GM21526 (cell line): Measurements from ENCODE around the gene TCF23.

ENCODE experiments used
- ATAC-seq: cut with Tn5 transposase; IDR thresholded peaks from one replicate; pipeline ENCODE4 v1.9.1; 2021; ENCODE audit warnings: moderate library complexity; ENCODE audit not compliant: unreplicated experiment, low FRiP score

TCF23 gene

GRCh38 chr2:27127883-27128667 is 20.7 kb upstream of the TCF23 start:
- ATAC-seq, result no peak

DNA sequence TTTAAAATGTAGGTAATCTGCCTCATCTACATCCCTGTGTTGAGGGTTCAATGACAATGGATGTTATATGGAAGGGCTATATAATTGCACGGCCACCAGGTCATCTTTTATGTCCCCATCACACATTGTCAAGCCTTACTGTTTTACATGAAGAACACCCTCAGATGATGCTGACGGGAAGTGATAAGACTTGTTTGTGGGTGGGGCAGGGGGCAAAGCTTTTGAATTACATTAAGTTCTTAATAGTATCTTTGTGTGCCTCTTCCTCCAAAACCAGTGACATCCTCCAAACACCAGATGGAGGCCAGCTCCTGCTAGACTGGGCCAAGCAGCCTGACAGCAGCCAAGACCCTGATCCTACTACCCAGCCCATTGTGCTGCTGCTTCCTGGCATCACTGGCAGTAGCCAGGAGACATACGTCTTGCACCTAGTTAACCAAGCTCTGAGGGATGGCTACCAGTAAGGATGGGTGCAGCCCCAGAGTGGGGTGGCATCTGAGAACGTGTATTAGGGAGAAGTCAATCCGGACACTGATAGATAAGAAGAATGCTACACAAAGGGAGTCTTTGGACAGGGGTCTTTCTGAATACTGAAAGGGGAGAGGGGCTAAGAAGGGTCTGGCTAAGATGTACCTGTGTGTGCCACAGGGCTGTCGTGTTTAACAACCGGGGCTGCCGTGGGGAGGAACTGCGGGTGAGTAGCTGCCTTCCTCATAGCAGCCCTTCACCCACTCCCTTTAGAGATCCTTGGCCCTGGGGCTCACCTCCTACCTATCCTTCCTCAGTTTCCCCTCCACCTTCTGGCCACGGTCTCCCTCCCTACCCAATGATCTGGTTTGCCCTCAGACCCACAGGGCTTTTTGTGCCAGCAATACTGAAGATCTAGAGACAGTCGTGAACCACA is 19.9 kb upstream of the TCF23 start:
- no peak for ATAC-seq

DNA sequence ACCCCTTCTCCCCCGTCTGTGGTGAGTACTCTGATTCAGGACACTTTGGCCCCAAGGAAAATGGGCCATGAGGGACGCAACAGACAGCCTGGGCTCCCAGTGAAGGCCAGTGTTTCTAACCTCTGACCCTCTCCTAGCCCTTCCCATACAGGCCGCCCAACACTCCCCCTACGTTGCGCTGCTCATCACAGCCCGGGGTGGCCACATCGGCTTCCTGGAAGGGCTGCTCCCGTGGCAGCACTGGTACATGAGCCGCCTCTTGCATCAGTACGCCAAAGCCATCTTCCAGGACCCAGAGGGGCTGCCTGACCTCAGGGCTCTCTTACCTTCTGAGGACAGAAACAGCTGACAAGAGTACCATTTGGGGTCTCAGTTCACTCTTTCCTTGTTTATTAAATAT is 18.4 kb upstream of the TCF23 start:
- no peak for ATAC-seq

DNA sequence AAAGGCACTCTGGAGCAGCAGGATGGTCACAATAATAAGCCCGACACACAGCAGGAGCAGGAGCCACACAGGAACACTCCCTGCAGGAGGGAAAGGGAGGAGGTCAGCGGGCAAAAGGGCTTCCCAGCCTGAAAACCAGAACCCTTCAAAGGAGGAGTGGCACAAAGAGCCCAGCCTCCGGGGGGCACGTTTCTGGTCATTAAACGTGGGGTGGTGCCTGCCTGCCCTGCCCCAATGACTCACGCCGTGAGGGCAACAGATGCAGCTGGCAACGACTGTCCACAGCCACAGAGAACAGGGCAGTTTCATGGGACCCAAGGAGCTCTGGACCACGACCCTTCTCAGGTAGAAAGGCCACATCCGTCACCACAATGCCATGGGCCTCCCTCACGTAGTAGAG is 17.4 kb upstream of the TCF23 start:
- no peak for ATAC-seq

DNA sequence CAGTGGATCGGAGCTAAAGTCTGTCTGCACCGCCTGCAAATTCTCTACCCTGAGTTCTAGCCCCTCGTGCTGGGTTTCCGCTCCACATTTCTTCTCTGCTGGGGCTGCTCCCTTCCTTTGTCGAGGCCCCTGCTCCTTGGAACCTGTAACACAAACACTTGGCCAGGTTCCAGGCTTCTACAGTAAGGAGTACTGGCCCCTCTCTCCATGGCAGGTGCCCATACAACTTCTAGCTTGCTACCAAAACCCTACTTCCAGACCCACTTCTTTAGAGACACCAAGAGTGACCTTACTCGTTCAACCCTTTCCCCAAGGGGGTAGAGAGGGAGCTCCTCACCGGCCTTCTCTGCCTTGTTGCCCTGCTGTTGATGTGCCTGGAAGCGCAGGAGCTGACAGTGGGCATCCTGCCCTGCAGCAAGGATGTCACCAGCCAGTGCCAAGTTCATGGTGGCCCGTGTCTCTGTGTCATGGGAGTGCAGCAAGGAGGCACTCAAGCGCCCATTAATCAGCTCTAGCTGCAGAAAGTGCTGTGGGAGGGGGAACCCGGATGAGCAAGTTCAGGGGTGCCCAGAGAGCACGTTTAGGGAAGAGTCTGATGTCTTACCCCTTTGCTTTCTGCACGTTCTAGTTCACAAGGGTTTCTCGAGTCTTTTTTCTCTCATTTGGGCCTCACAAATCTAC is 15.5 kb upstream of the TCF23 start:
- no peak for ATAC-seq

GRCh38 chr2:27133905-27134780 is 14.7 kb upstream of the TCF23 start, which contains the start of gene PREB:
TSS of gene PREB (minus strand) at chr2:27134636. CDS start at chr2:27134421, 215 bp downstream.
- peak; percentile 69 for ATAC-seq

GRCh38 chr2:27134781-27135477 is 13.9 kb upstream of the TCF23 start:
- ATAC-seq, result no peak

DNA sequence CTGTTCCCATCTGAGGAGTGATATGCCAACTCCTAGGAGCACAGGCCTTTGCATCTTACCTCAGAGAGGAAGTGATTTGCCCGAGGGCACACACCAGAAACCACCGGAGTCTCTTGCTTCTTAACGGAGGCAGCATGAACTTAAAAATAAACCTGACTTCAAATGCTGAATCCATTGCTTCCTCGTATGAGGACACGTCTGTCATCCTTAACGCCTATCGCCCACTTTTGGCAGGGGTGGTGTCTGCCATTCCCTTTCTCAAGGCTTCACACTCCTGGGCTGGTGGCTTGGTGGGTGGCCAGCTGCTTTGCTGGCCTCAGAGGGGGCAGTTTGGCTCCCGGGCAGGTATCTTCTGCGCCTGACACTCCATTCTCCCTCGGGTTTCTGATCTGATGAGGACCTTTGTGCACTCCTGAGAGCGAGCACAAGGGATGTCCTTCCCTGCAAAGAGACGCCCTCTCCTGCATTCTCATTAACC is 13.3 kb upstream of the TCF23 start:
- ATAC-seq, result no peak

DNA sequence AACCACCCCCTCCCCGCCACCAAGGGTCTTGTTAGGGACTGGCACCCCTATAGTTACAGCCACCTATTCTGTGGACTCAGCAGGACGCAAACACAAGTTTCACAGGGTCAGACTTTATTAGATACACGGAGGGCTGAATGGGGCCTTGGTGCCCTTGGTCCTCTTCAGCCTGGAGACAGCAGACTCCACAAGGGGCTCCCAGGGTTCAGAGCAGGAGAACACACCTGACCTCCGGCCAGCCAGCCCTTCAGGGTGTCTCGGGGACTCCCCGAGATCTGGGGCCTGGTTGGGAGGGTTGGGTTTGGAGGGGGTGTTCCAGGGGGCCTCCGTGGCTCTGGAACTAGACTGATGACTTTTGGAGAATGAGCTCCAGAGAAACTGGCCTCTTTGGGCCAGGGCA is 12.1 kb upstream of the TCF23 start:
- no peak for ATAC-seq

DNA sequence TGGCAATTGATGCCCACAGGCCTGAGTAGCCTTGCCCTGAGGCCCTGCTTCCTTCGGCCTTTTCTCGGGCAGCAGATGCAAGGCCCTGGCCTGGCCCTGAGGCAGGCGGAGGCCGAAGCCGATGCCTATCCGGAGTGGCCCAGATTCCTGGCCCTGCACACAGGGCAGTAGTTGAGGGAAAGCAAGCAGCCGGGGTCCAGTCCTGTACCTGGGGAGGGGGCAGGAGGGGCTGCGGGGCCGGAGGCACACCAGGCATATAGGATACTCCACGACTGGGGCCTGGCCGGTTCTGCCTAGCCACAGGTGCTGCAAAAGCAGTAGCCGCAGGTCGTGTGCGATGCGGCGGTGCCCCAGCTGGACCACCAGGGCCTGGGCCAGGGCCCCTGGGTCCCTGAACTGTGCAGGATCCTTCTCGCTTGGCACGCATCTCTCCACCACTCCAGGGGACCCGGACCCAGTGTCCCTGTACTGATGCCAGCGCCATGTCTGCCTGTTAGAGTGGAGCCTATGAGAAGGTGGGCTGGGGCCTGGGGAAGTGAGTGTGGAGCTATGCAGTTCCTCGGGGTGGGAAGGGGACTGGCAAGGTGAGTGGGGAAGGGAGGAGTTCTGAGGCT is 11.4 kb upstream of the TCF23 start:
- ATAC-seq, result no peak

DNA sequence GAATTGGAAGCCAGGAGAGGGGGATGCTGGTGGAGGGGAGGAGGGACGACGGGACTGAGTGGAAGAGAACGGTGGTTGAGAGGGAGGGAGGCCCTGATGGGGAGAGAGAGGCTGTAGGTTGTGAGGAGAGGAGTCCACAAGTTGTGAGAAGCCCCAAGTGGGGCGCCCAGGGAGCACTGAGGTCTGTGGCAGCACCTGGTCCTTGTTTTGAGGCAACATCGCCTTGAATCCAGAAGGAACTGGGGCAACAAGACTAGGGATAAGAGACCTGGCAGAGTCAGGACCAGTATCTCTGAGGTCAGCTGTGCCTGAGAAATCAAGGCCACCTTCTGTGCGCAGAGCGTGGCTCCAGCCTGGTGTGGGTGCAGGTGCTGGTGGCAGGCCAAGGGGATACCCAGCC is 10.7 kb upstream of the TCF23 start:
- ATAC-seq, result no peak

DNA sequence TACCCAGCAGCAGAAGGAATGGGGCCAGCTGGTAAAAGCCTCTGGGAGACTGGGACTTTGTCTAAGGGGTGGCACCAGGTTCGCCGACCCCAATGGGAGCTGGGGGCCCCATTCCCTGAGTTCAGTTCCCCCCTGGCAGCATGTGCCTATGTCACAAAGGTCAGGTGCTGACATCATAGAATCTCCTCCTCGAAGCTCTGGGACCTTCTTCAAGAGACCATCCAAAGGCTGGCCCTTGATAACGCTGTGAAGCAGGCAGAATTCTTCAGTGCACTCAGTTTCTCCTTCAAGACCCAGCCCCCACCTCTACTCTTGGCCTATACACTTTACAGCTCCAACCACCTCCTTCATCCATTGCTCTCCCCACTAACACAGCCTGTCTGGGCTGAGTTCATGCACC is 9.5 kb upstream of the TCF23 start, which contains the start of gene PRR30:
Gene PRR30 (minus strand): TSS at position 101 of the 400 bp plus-strand sequence. CDS start 1,081 bp downstream, outside the sequence.
- ATAC-seq, result no peak

- no peak for ATAC-seq
These were observed 5.5 kb upstream of the TCF23 start for GRCh38 chr2:27143285-27143684.

DNA sequence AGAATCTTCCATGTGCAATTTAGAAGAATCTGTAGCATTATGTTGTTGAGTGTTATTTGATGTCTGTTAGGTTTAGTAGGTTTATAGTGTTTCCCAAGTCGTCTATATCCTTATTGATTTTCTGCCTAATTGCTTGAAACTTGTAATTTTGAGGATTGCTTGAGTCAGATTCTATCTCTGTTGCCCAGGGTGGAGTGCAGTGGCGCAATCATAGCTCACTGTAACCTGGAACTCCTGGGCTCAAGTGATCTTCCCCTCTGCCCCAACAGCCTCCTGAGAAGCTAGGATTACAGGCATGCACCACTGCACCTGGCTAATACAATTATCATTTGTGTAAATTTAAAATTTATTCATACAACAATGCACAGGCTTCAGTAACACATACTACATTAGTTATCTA is 3.1 kb upstream of the TCF23 start:
- no peak for ATAC-seq

GRCh38 chr2:27147935-27148334 is 869 bp upstream of the TCF23 start:
- no peak for ATAC-seq

GRCh38 chr2:27149570-27150405 is 984 bp downstream of the TCF23 start:
- ATAC-seq, result no peak

DNA sequence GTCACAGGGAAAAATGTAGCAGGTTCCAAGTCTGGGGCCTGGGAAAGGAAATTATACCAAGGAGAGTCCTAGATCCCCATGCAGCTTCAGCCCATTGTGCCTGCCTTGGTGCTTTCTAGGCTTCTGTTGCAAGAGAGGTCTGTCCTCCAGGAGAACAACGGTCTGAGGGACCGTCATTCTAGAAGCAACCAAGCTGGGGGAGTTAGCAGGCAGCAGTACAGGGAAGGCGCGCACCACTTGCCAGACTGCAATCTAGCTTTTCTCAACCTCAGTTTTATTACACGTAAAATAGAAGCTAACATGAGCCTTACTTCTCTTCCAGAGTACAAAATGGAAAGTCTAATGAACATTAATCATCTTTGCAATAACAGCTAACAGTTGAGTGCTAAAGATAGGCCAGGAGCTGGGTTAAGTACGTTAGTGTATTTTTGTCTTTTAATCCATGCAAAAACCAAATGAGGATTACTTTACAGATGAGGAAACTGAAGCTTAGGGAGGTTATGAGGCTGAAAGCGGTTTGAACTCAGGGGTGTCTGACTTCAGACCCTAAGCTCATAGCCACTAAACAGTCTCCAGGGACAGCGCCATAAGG is 1.9 kb downstream of the TCF23 start:
- ATAC-seq, result no peak
